Measurements from ENCODE around the gene EHD3. TPM values are rescaled to one million over a fixed set of nuclear protein-coding genes. Genes with fewer than 3 reads are reported as not detected.

EHD3 gene
- total RNA-seq, 1 donor: 16.3 TPM

DNA sequence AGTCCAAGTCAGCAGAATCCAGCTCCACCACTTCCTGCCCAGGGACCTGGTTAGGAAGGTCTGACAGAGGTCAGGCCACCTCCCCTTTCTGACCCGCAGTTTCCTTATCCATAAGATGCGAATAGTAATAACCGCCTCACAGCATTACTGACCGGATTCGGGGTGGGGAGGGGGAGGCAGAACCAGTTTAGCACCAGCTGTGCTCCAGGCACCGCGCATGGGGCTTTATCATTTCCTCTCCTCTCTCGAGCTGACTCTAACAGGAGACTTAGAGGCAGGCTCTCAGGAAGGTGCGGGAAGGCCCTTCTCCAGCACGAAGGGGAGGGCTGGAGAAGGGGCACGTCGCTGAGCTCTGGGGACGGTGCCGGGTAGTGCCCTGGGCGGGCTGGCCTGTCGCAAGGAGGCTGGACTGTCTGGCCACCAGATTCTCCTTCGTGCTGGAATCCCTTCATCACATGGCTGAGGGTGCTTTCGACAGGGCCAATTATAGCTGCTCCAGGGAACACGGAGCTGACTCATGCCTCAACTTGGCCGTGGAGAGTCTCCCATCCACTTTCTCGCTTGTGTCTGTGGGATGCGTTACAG is 5.7 kb downstream of the EHD3 start:
- DNase-seq (ENCODE audit: insufficient read length, low spot score, missing footprints): peak; percentile 93
- Histone ChIP-seq H3K27me3 (ENCODE audit: insufficient read depth, low read length) (no peaks in the 10 kb centered on the region), H3K79me2 (ENCODE audit: insufficient read depth, low read length) (peaks cover 9% of the 10 kb centered on the region), H3K4me1 (ENCODE audit: insufficient read depth, low read length) (peaks cover 9% of the 10 kb centered on the region), H4K20me1 (ENCODE audit: insufficient read depth, low read length) (peaks cover 17% of the 10 kb centered on the region), H2AFZ (ENCODE audit: low read length) (peak overlapping the region; percentile 68), H3K36me3 (ENCODE audit: insufficient read depth, low read length) (no peaks in the 10 kb centered on the region), H3K9me3 (ENCODE audit: low read depth, low read length) (no peaks in the 10 kb centered on the region), H3K27ac (ENCODE audit: low read depth, low read length) (no peak overlapping the region), H3K4me2 (ENCODE audit: insufficient read depth, low read length) (peak overlapping the region; percentile 38), H3K4me3 (ENCODE audit: insufficient read depth, low read length) (no peak overlapping the region)
- TF ChIP-seq, protein P1, sequence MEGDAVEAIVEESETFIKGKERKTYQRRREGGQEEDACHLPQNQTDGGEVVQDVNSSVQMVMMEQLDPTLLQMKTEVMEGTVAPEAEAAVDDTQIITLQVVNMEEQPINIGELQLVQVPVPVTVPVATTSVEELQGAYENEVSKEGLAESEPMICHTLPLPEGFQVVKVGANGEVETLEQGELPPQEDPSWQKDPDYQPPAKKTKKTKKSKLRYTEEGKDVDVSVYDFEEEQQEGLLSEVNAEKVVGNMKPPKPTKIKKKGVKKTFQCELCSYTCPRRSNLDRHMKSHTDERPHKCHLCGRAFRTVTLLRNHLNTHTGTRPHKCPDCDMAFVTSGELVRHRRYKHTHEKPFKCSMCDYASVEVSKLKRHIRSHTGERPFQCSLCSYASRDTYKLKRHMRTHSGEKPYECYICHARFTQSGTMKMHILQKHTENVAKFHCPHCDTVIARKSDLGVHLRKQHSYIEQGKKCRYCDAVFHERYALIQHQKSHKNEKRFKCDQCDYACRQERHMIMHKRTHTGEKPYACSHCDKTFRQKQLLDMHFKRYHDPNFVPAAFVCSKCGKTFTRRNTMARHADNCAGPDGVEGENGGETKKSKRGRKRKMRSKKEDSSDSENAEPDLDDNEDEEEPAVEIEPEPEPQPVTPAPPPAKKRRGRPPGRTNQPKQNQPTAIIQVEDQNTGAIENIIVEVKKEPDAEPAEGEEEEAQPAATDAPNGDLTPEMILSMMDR (IDR thresholded peaks at IDR 0.05; ENCODE audit: extremely low read depth, low read depth, low read length): no peak

DNA sequence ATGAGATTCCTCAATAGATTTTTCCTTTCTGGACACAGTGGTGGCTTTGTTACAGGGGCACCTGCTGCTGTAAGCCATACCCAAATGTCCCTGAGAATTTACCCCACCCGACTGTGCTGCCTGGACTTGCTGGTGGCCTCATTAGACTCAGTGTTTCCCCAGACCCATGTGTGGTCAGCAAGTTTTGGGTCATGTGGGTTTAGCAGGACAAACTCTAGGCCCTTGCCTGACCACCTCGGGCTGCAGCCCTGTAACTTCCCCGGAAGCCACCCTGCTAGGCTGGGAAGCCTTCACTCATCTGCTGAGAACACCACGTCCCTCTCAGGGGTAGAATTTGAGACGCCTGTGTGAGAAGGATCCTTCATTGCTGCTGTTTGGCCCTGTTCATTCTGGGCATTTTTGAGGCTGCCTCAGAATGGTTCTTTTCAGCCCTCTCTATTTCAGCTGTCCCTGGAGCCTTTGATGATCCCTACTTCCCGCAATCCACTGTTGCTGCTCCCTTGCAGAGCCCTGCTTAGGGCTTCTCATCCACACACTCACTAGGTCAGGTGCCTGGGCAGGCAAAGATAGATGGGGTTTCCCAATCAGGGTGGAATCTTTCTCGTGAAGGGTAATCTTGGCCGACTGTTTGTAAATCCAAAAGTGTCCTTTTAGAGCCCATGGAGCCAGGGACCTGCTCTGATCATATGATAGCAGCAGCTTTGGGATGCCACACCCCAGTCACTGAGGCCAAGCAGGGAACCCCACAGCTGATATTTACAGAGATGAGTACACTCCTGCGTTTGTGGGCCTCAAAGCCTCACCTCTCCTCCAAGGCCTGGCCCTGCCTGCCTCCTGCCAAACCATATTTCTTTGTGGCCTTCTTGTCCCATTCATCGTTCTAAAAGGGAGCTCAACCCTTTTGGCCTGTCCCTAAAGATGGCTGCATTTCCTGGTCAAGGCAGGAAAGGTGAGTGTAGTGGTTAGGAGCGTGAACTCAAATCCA is 6.7 kb downstream of the EHD3 start:
- H3K4me1 ChIP-seq (ENCODE audit: insufficient read depth, low read length): peaks cover 3% of the 10 kb centered on the region
- peak; percentile 49 for DNase-seq (ENCODE audit: insufficient read length, low spot score, missing footprints)
- peaks cover 17% of the 10 kb centered on the region for H4K20me1 ChIP-seq (ENCODE audit: insufficient read depth, low read length)
- H3K36me3 ChIP-seq (ENCODE audit: insufficient read depth, low read length): no peaks in the 10 kb centered on the region
- H3K9me3 ChIP-seq (ENCODE audit: low read depth, low read length): no peaks in the 10 kb centered on the region
- no peak overlapping the region for H3K4me3 ChIP-seq (ENCODE audit: insufficient read depth, low read length)
- peak overlapping the region; percentile 38 for H3K4me2 ChIP-seq (ENCODE audit: insufficient read depth, low read length)
- H3K79me2 ChIP-seq (ENCODE audit: insufficient read depth, low read length): peaks cover 9% of the 10 kb centered on the region
- H3K27ac ChIP-seq (ENCODE audit: low read depth, low read length): no peak overlapping the region
- TF ChIP-seq, protein P1 (IDR thresholded peaks at IDR 0.05; ENCODE audit: extremely low read depth, low read depth, low read length): no peak
- H3K27me3 ChIP-seq (ENCODE audit: insufficient read depth, low read length): no peaks in the 10 kb centered on the region
- H2AFZ ChIP-seq (ENCODE audit: low read length): no peak overlapping the region

DNA sequence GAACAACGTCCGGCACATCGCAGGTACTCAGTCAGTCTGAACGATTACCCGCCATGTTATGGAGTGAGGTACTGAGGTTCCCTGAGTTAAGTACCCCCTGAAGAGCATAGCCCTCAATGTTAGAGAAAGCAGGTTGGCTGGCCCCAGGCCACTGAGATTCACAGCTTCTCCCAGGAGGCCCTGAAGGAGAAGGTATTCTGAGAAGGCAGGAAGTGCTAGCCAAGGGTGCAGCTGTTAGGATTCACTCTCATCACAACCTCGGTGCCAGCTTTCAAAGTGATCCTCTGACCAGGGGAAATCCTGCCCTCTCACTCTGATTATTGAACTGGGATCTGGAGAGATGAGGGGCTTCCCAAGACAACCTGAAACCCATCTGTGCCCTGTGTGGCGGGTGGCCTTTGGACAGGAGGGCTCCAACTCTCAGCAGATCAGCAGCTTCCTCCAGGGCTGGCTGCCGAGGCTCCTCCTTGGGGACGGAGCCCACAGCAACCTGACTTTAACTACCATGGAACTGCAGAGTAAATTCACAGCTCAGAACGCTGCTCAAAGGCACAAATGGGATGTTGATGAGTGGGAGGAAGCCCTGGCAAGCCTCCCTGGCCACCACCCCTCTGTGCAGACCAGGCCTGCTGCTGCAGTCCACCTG is 7.8 kb downstream of the EHD3 start:
- TF ChIP-seq, protein P1 (IDR thresholded peaks at IDR 0.05; ENCODE audit: extremely low read depth, low read depth, low read length): no peak
- Histone ChIP-seq H3K9me3 (ENCODE audit: low read depth, low read length) (no peaks in the 10 kb centered on the region), H2AFZ (ENCODE audit: low read length) (no peak overlapping the region), H3K4me1 (ENCODE audit: insufficient read depth, low read length) (peaks cover 8% of the 10 kb centered on the region), H3K4me3 (ENCODE audit: insufficient read depth, low read length) (no peak overlapping the region), H3K36me3 (ENCODE audit: insufficient read depth, low read length) (no peaks in the 10 kb centered on the region), H3K79me2 (ENCODE audit: insufficient read depth, low read length) (peaks cover 2% of the 10 kb centered on the region), H3K27me3 (ENCODE audit: insufficient read depth, low read length) (no peaks in the 10 kb centered on the region), H3K27ac (ENCODE audit: low read depth, low read length) (no peak overlapping the region), H4K20me1 (ENCODE audit: insufficient read depth, low read length) (peaks cover 17% of the 10 kb centered on the region), H3K4me2 (ENCODE audit: insufficient read depth, low read length) (no peak overlapping the region)
- peak; percentile 6 for DNase-seq (ENCODE audit: insufficient read length, low spot score, missing footprints)
